Measurements from ENCODE around the gene IRF2.

GRCh38 chr4:184447664-184448063 is 26.7 kb downstream of the IRF2 start:
- TF ChIP-seq CTCF (IDR thresholded peaks at IDR 0.05) (no peak), POLR2A (IDR thresholded peaks at IDR 0.05) (no peak)
